Measurements from ENCODE around the gene STMP1. TPM values are rescaled to one million over a fixed set of nuclear protein-coding genes. Genes with fewer than 3 reads are reported as not detected.

Gene STMP1
- total and polyA plus RNA-seq, 2 experiments from 2014 or later, result 23.0 to 78.4 TPM

DNA sequence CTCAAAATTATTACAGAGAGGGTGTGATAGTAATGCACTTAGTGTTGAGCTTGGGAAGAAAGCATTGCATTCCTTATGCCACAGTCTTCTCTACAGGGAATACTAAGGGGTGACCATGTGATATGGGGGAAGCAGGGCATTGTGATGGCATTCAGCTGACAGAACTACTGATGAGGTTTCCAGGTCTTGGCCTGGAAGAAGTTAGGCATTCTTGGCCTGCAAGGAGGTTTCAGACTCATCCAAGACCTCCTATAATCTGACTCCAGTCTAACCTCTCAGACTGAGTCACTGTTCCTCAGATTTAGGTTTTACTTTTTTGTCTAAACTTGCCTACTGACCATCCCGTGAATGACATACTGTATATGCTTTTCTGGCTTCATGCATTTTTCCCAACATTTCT, 7.9 kb downstream of the STMP1 start (continued):
- TF ChIP-seq REST (IDR thresholded peaks at IDR 0.05; ENCODE audit: unreplicated experiment) (no peak), ZNF114 (CRISPR knock-in tag; IDR thresholded peaks at IDR 0.05) (no peak)

DNA sequence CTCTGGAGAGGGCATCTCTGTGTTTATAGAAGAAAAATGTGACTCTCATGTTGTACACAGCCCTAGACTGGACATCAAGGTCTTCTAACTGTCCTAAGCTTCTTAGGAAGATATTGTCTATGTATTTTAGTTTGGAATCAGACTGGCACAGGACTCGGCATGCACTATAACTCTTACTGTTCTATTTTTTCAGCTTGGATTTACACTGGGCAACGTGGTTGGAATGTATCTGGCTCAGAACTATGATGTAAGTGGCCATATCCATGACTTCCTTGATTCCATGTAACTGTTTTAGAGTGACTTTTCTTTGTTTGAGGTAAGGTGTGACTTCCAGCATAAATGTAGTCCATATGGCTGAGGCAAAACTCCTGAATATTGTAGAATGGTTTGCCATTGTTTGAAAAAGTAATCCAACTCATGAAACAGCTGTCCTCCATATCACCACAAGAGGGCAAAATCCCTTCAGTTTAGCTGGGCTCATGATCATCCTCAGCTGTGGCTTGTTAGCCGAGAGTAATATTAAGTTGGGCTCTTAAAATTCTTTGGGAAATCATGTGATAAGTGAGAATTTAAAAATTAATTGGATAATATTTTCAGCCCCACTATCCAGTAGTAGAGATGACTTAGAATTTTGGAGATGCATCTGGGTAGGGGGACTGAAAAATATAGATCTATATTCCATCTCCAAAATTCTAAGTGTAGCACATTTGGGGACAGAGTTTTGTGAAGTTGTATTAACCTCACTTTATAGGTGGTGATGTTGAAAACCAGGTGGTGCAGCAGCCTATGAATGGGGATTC, 10.4 kb downstream of the STMP1 start:
- H3K27me3 ChIP-seq (ENCODE audit: insufficient read depth), result no peaks in the 10 kb centered on the region
- Mint-ChIP-seq H3K4me3 (no peak overlapping the region), H3K4me1 (peaks cover 6% of the 10 kb centered on the region), H3K27ac (peak overlapping the region; percentile 46), H3K27me3 (ENCODE audit: insufficient read depth, low read depth, poor library complexity) (no peaks in the 10 kb centered on the region), H3K36me3 (ENCODE audit: low read depth) (peaks cover 28% of the 10 kb centered on the region), H3K9me3 (no peaks in the 10 kb centered on the region; the same call in 2 of the 3 replicates)
- H4K20me1 ChIP-seq (replicated peaks; ENCODE audit: insufficient read depth), result 0 out of 2 replicates have a peak, but pooled peaks cover 5% of the 10 kb centered on the region
- no peak overlapping the region for H3K27ac ChIP-seq (ENCODE audit: low read depth)
- H3K36me3 ChIP-seq (ENCODE audit: insufficient read depth), result no peaks in the 10 kb centered on the region
- DNase-seq (ENCODE audit: low spot score), result peak; percentile 78
- TF ChIP-seq EZH2 (IDR thresholded peaks at IDR 0.05; ENCODE audit: low read depth, unreplicated experiment) (no peak), CTCF (conservative IDR thresholded peaks at IDR 0.05; ENCODE audit: low read depth in 2 of 2) (peak; percentile 83 to 91), ZNF114 (CRISPR knock-in tag; IDR thresholded peaks at IDR 0.05) (no peak)
- H3F3A ChIP-seq (replicated peaks; ENCODE audit: low read depth), result no peaks in the 10 kb centered on the region
- H3K9me2 ChIP-seq (ENCODE audit: insufficient read depth), result no peaks in the 10 kb centered on the region
- H3K4me1 ChIP-seq (ENCODE audit: insufficient read depth), result no peaks in the 10 kb centered on the region
- H3K4me2 ChIP-seq, result no peak overlapping the region
- ATAC-seq, result peak; percentile 84
- no peak overlapping the region for H2AFZ ChIP-seq
- peaks cover 65% of the 10 kb centered on the region for H3K79me2 ChIP-seq (replicated peaks; ENCODE audit: insufficient read depth)
- H3K4me3 ChIP-seq, result no peak overlapping the region

DNA sequence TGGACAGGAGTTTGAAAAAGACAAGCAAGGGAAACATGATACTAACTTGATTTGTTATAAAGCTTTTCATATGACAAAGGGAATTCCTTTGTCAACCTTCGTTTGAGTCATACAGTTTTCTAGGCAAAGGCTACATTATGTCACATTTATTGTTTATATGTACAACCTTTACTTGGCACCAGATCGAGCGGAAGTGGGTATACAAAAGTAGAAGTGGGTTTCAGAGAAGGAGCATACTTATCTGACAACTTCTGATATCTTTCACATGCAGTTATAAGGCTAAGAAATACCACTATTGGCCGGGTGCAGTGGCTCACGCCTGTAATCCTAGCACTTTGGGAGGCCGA, 11.0 kb downstream of the STMP1 start:
- no peak overlapping the region for H3K4me2 ChIP-seq
- no peak for ATAC-seq
- no peaks in the 10 kb centered on the region for H3K27me3 ChIP-seq (ENCODE audit: insufficient read depth)
- no peak for TF ChIP-seq NANOG (IDR thresholded peaks at IDR 0.05; ENCODE audit: borderline replicate concordance)
- TF ChIP-seq EZH2 (IDR thresholded peaks at IDR 0.05; ENCODE audit: low read depth, unreplicated experiment), result no peak
- TF ChIP-seq POLR2AphosphoS5 (IDR thresholded peaks at IDR 0.05; ENCODE audit: low read depth), result no peak
- no peak for TF ChIP-seq ZNF114 (CRISPR knock-in tag; IDR thresholded peaks at IDR 0.05)
- TF ChIP-seq EZH2phosphoT487 (IDR thresholded peaks at IDR 0.05; ENCODE audit: unreplicated experiment), result no peak
- no peak for TF ChIP-seq STAT1 (IDR thresholded peaks at IDR 0.05; ENCODE audit: unreplicated experiment)
- no peak for TF ChIP-seq CTCF (conservative IDR thresholded peaks at IDR 0.05; ENCODE audit: low read depth in 2 of 2)
- no peak for TF ChIP-seq ZNF331 (CRISPR knock-in tag; IDR thresholded peaks at IDR 0.05; ENCODE audit: low read depth)
- no peak overlapping the region for H3K27ac Mint-ChIP-seq
- H3K27ac ChIP-seq (ENCODE audit: low read depth), result no peak overlapping the region
- no peak overlapping the region for H2AFZ ChIP-seq
- H3K4me3 Mint-ChIP-seq, result no peak overlapping the region
- peaks cover 6% of the 10 kb centered on the region for H3K4me1 Mint-ChIP-seq
- H3K4me3 ChIP-seq, result no peak overlapping the region
- no peaks in the 10 kb centered on the region for H3K36me3 ChIP-seq (ENCODE audit: insufficient read depth)
- H3K4me1 ChIP-seq (ENCODE audit: insufficient read depth), result no peaks in the 10 kb centered on the region
- no peaks in the 10 kb centered on the region; the same call in 2 of the 3 replicates for H3K9me3 Mint-ChIP-seq
- no peaks in the 10 kb centered on the region for H3K27me3 Mint-ChIP-seq (ENCODE audit: insufficient read depth, low read depth, poor library complexity)
- H3K36me3 Mint-ChIP-seq (ENCODE audit: low read depth), result peaks cover 22% of the 10 kb centered on the region
- H4K20me1 ChIP-seq (replicated peaks; ENCODE audit: insufficient read depth), result 0 out of 2 replicates have a peak, but pooled peaks cover 5% of the 10 kb centered on the region
- no peak for DNase-seq (ENCODE audit: low spot score)
- no peaks in the 10 kb centered on the region for H3K9me2 ChIP-seq (ENCODE audit: insufficient read depth)
- H3K79me2 ChIP-seq (replicated peaks; ENCODE audit: insufficient read depth), result peaks cover 61% of the 10 kb centered on the region
- no peaks in the 10 kb centered on the region for H3F3A ChIP-seq (replicated peaks; ENCODE audit: low read depth)
